Measurements from ENCODE around the gene CELF1. TPM values are rescaled to one million over a fixed set of nuclear protein-coding genes. Genes with fewer than 3 reads are reported as not detected.

Gene CELF1
- total and polyA plus RNA-seq, 10 of the 15 experiments (the other 5 are each of a cell fraction or from before 2014, with no cell fraction given) = 35.3 to 128 (median 85.7) TPM

DNA sequence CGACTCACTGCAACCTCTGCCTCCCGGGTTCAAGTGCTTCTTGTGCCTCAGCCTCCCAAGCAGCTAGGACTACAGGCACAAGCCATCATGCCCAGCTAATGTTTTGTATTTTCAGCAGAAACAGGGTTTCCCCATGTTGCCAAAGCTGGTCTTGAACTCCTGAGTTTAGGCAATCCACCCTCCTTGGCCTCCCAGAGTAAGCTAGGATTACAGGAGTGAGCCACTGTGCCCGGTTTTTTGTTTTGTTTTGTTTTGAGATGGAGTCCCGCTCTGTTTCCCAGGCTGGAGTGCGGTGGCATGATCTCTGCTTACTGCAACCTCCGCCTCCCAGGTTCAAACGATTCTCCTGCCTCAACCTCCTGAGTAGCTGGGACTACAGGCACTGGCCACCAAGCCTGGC lies 41.0 kb downstream of the CELF1 start:
- in situ Hi-C loops (cut with MboI) = no loop called here

DNA sequence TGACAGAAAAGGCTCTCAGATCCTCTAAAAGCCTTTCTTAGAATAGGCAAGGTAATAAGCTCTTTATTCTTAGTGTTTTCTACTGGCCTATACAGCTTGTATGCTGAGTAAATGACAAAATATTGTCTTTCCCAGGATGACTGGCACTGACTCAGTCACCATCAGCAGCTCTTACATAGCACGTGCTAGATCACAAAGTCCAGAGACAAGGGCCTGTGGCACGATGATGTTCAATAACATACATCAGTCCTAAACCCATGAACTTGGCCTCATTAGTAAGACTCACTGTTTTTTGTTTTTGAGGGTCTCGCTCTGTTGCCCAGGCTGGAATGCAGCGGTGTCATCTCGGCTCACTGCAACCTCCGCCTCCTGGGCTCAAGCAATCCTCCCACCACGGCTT lies 42.7 kb downstream of the CELF1 start:
- H2AFZ ChIP-seq (ENCODE audit: control insufficient read depth, low read depth, low read length) = no peak overlapping the region
- in situ Hi-C loops (cut with MboI) (no loop called here), intact Hi-C loops (cut with micrococcal nuclease; ENCODE audit: unreplicated experiment) (no loop called here)
- H3K36me3 ChIP-seq (ENCODE audit: control insufficient read depth in 2 of 2, insufficient read depth in 2 of 2, low read length in 1 of 2) = peaks cover 0 to 3% of the 10 kb centered on the region in 2 experiments; a peak in 2 of 4 replicates
- TF ChIP-seq JUNB (IDR thresholded peaks at IDR 0.05) (peak; percentile 22; the same call in 1 of the 2 replicates), SUZ12 (IDR thresholded peaks at IDR 0.05; ENCODE audit: unreplicated experiment) (no peak), JUND (IDR thresholded peaks at IDR 0.05; ENCODE audit: low read depth, low read length) (no peak), ZNF274 (IDR thresholded peaks at IDR 0.05; ENCODE audit: insufficient read depth, insufficient read length) (no peak), BHLHE40 (IDR thresholded peaks at IDR 0.05; ENCODE audit: borderline replicate concordance in 1 of 2, low read depth in 2 of 2, low read length in 1 of 2) (0 out of 4 replicates have a peak, but pooled peaks have one; percentile 16 to 40), MTA3 (IDR thresholded peaks at IDR 0.05; ENCODE audit: borderline replicate concordance, low read length) (no peak), POLR2AphosphoS5 (IDR thresholded peaks at IDR 0.05; ENCODE audit: low read length) (no peak)
- no peak for DNase-seq (ENCODE audit: low read depth, low spot score)
- peaks cover 91% of the 10 kb centered on the region for H3K79me2 ChIP-seq (ENCODE audit: control insufficient read depth, insufficient read depth, low read length)
- peak overlapping the region; percentile 86; the same call in 1 of the 2 replicates for H3K27ac ChIP-seq (ENCODE audit: control insufficient read depth, insufficient read depth)
- H4K20me1 ChIP-seq (ENCODE audit: control insufficient read depth, insufficient read depth) = no peaks in the 10 kb centered on the region; the same call in 1 of the 2 replicates
- BruUV-seq (replicated peaks) = no TSS peak
- 73% methylated on average over 7 of the region's 7 CpGs for WGBS (ENCODE audit: insufficient coverage, insufficient replicate concordance, low lambda C conversion rate, missing lambda C conversion rate)
- FAIRE-seq = no peak
- no peak overlapping the region for H3K9ac ChIP-seq (ENCODE audit: control insufficient read depth, insufficient read depth, low read length)
- no peak overlapping the region for H3K4me3 ChIP-seq
- POLR2A ChIA-PET = interaction anchor here (0.6 to 7.3 kb wide), 6 partner anchors 9 to 42 kb away, joined by 4 to 46 read pairs (median 6); no protein-coding TSS in a partner anchor
- CTCF ChIA-PET = interaction anchor here (1.0 to 3.9 kb wide), 2 partner anchors 31 to 42 kb away, joined by 3 to 22 read pairs; partner anchors contain the start of gene CELF1
- SMC1A ChIA-PET (ENCODE audit: uncharacterized antibody, unreplicated experiment) = interaction anchor here (0.9 to 8.7 kb wide), 7 partner anchors 8 to 68 kb away, joined by 3 to 66 read pairs (median 11); partner anchors contain the start of genes CELF1, KBTBD4 and NDUFS3
- peaks cover 69% of the 10 kb centered on the region for H3K4me1 ChIP-seq (ENCODE audit: control insufficient read depth, insufficient read depth, low read length)
- ATAC-seq = peak; percentile 18
- RAD21 ChIA-PET (ENCODE audit: unreplicated experiment) = interaction anchor here (1.1 to 2.3 kb wide), 8 partner anchors 11 to 338 kb away, joined by 3 to 14 read pairs (median 4); partner anchors contain the start of genes CELF1, KBTBD4, NDUFS3 and NUP160
- no peaks in the 10 kb centered on the region for H3K27me3 ChIP-seq (replicated peaks in 1 of 2; ENCODE audit: control insufficient read depth in 2 of 2, insufficient read depth in 2 of 2, low read length in 1 of 2)
- no peak overlapping the region for H3K4me2 ChIP-seq (ENCODE audit: control insufficient read depth, insufficient read depth)
- H3K9me3 ChIP-seq (replicated peaks; ENCODE audit: control insufficient read depth, insufficient read depth, low read length) = no peaks in the 10 kb centered on the region

More for the DNA sequence above, 41.0 kb downstream of the CELF1 start:
- H4K20me1 ChIP-seq (ENCODE audit: control insufficient read depth, insufficient read depth) = no peaks in the 10 kb centered on the region; the same call in 1 of the 2 replicates
- intact Hi-C loops (cut with micrococcal nuclease; ENCODE audit: unreplicated experiment) = no loop called here
- H3K4me3 ChIP-seq = no peak overlapping the region
- POLR2A ChIA-PET = interaction anchor here (0.7 to 7.3 kb wide), 4 partner anchors 8 to 32 kb away, joined by 3 to 46 read pairs (median 6); no protein-coding TSS in a partner anchor
- no peaks in the 10 kb centered on the region for H3K9me3 ChIP-seq (replicated peaks; ENCODE audit: control insufficient read depth, insufficient read depth, low read length)
- FAIRE-seq (no peak), DNase-seq (ENCODE audit: low read depth, low spot score) (no peak), ATAC-seq (no peak)
- no peak overlapping the region for H3K9ac ChIP-seq (ENCODE audit: control insufficient read depth, insufficient read depth, low read length)
- RAD21 ChIA-PET (ENCODE audit: unreplicated experiment) = interaction anchor here (1.3 to 2.2 kb wide), 3 partner anchors 13 to 62 kb away, joined by 3 to 13 read pairs (median 8); no protein-coding TSS in a partner anchor
- CTCF ChIA-PET = interaction anchor here (1.4 to 3.9 kb wide), 6 partner anchors 12 to 112 kb away, joined by 3 to 22 read pairs (median 5); partner anchors contain the start of gene CELF1
- 83% methylated on average over 7 of the region's 7 CpGs for WGBS (ENCODE audit: insufficient coverage, insufficient replicate concordance, low lambda C conversion rate, missing lambda C conversion rate)
- no peak overlapping the region for H2AFZ ChIP-seq (ENCODE audit: control insufficient read depth, low read depth, low read length)
- H3K27ac ChIP-seq (ENCODE audit: control insufficient read depth, insufficient read depth) = peak overlapping the region; percentile 46; the same call in 1 of the 2 replicates
- no peak for TF ChIP-seq BHLHE40 (IDR thresholded peaks at IDR 0.05; ENCODE audit: borderline replicate concordance in 1 of 2, low read depth in 2 of 2, low read length in 1 of 2)
- no peak for TF ChIP-seq TCF3 (IDR thresholded peaks at IDR 0.05; ENCODE audit: borderline replicate concordance, insufficient read depth, low read depth, low read length)
- H3K4me1 ChIP-seq (ENCODE audit: control insufficient read depth, insufficient read depth, low read length) = peaks cover 82% of the 10 kb centered on the region
- peaks cover 96% of the 10 kb centered on the region for H3K79me2 ChIP-seq (ENCODE audit: control insufficient read depth, insufficient read depth, low read length)
- SMC1A ChIA-PET (ENCODE audit: uncharacterized antibody, unreplicated experiment) = interaction anchor here (0.6 to 8.7 kb wide), 5 partner anchors 11 to 85 kb away, joined by 3 to 66 read pairs (median 19); partner anchors contain the start of genes CELF1 and PSMC3
- no peaks in the 10 kb centered on the region; a peak in 2 of 4 replicates for H3K36me3 ChIP-seq (ENCODE audit: control insufficient read depth in 2 of 2, insufficient read depth in 2 of 2, low read length in 1 of 2)
- no peaks in the 10 kb centered on the region for H3K27me3 ChIP-seq (replicated peaks in 1 of 2; ENCODE audit: control insufficient read depth in 2 of 2, insufficient read depth in 2 of 2, low read length in 1 of 2)
- no peak overlapping the region for H3K4me2 ChIP-seq (ENCODE audit: control insufficient read depth, insufficient read depth)
- no TSS peak for BruUV-seq (replicated peaks)
